Effector memory CD8-positive, alpha-beta T cell (primary cell): ENCODE measurements around the gene RNF144B.

Source experiments
- ATAC-seq: fragments of 150-1000 bp; cut with Tn5 transposase; replicated peaks from 2 replicates; pipeline ENCODE4 v1.10.0; 2021; ENCODE audit warnings: mild to moderate bottlenecking, moderate library complexity
- DNase-seq, 3 experiments: peaks; one replicate each; pipeline ENCODE4 v3.0.0; 2021
- H3K27ac Mint-ChIP-seq, 2 donors: one replicate each; pipeline ENCODE4 v1.8.0; 2022; ENCODE audit warnings: mild to moderate bottlenecking in 2 of 2, mixed read lengths in 2 of 2, moderate library complexity in 2 of 2
- H3K27me3 Mint-ChIP-seq, 2 donors: one replicate each; pipeline ENCODE4 v1.8.0; 2022; ENCODE audit warnings: mixed read lengths in 2 of 2
- H3K36me3 Mint-ChIP-seq: one replicate; pipeline ENCODE4 v1.8.0; 2022; ENCODE audit warnings: mild to moderate bottlenecking, moderate library complexity, mixed read lengths; ENCODE audit not compliant: insufficient read depth
- H3K4me1 Mint-ChIP-seq, 2 donors: one replicate each; pipeline ENCODE4 v1.8.0; 2022; ENCODE audit warnings: low read depth in 2 of 2, mixed read lengths in 2 of 2
- H3K4me3 Mint-ChIP-seq, 2 donors: one replicate each; pipeline ENCODE4 v1.8.0; 2022; ENCODE audit warnings: mild to moderate bottlenecking in 2 of 2, mixed read lengths in 2 of 2, moderate library complexity in 2 of 2
- H3K9me3 Mint-ChIP-seq, 2 donors: one replicate each; pipeline ENCODE4 v1.8.0; 2022; ENCODE audit warnings: mixed read lengths in 2 of 2

The RNF144B gene

GRCh38 chr6:18420328-18420727 lies 33.2 kb downstream of the RNF144B start:
- peaks cover 0 to 2% of the 10 kb centered on the region in 2 donors for H3K4me1 Mint-ChIP-seq
- no peak for ATAC-seq
- H3K36me3 Mint-ChIP-seq: no peaks in the 10 kb centered on the region
- peaks cover 0 to 6% of the 10 kb centered on the region in 2 donors for H3K9me3 Mint-ChIP-seq
- no peak overlapping the region for H3K4me3 Mint-ChIP-seq
- DNase-seq: no peak
- H3K27ac Mint-ChIP-seq: no peak overlapping the region
- peaks cover 0 to 12% of the 10 kb centered on the region in 2 donors for H3K27me3 Mint-ChIP-seq

- Mint-ChIP-seq H3K36me3 (no peaks in the 10 kb centered on the region), H3K4me1 (peaks cover 0 to 5% of the 10 kb centered on the region in 2 donors), H3K27ac (no peak overlapping the region), H3K4me3 (no peak overlapping the region), H3K9me3 (no peaks in the 10 kb centered on the region), H3K27me3 (no peaks in the 10 kb centered on the region)
- DNase-seq (no peak), ATAC-seq (no peak)
Observed at GRCh38 chr6:18422136-18422535, 35.0 kb downstream of the RNF144B start.

DNA sequence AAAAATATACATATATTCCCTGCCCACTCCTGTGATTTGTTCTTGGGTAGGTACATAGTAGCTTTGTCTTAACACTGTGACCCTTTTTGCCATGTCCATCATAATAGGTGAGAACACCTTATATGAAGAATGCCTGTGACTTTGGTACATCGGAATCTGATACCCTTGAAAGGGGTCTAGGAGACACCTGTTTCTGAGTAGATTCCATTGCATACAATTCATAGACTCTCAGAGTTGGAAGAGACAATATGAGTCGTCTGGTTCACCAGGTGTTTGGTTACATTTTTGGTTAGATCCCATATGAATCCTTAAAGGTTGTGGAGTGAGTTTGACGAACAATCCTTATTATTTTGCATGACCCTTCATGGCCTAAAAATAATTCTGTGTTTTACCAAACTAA lies 36.3 kb downstream of the RNF144B start:
- Mint-ChIP-seq H3K27ac (no peak overlapping the region), H3K4me3 (no peak overlapping the region), H3K9me3 (no peaks in the 10 kb centered on the region), H3K36me3 (no peaks in the 10 kb centered on the region), H3K4me1 (peaks cover 0 to 3% of the 10 kb centered on the region in 2 donors), H3K27me3 (no peaks in the 10 kb centered on the region)
- ATAC-seq (no peak), DNase-seq (no peak)

GRCh38 chr6:18424201-18424600 lies 37.1 kb downstream of the RNF144B start:
- ATAC-seq: no peak
- Mint-ChIP-seq H3K27ac (no peak overlapping the region), H3K27me3 (no peaks in the 10 kb centered on the region), H3K36me3 (no peaks in the 10 kb centered on the region), H3K9me3 (no peaks in the 10 kb centered on the region), H3K4me3 (no peak overlapping the region), H3K4me1 (peaks cover 0 to 3% of the 10 kb centered on the region in 2 donors)
- no peak for DNase-seq

DNA sequence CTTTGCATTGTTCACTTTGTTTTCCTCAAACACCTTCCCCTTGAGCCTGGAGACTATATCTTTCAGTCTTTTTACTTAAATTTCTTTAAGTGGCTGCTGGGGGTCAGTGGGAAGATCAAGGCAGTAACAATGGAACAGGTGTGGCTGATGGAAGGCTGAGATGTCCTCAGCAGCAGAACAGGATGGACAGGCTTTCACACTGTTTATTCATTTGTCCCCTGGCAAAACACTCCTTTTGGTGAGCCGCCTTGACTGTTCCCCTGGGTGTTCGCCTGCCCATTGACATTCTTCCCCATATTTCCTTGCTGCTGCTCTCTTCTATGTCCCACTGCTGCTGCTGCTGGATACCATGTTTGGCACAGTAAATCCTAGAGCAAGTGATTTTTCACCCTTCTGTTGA lies 38.1 kb downstream of the RNF144B start:
- no peaks in the 10 kb centered on the region for H3K36me3 Mint-ChIP-seq
- no peaks in the 10 kb centered on the region for H3K9me3 Mint-ChIP-seq
- ATAC-seq (no peak), DNase-seq (no peak)
- H3K4me3 Mint-ChIP-seq: no peak overlapping the region
- H3K4me1 Mint-ChIP-seq: peaks cover 0 to 3% of the 10 kb centered on the region in 2 donors
- H3K27ac Mint-ChIP-seq: no peak overlapping the region
- H3K27me3 Mint-ChIP-seq: no peaks in the 10 kb centered on the region

DNA sequence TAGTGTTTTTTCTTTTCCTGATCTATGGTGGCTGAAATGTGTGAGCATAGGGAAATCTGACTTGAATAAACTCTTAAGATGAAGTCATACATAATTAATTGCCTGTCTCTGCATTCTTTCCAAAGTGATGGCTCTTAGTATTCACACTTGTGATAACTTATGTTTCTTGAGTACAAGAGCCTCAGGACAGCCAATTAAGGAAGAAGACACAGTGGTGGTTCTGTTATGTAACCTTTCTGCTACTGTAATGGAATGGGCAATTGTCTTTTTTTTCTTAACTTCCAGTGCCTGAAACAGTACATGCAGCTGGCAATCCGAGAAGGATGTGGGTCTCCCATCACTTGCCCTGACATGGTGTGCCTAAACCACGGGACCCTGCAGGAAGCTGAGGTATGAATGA lies 40.1 kb downstream of the RNF144B start:
- no peak overlapping the region for H3K27ac Mint-ChIP-seq

DNA sequence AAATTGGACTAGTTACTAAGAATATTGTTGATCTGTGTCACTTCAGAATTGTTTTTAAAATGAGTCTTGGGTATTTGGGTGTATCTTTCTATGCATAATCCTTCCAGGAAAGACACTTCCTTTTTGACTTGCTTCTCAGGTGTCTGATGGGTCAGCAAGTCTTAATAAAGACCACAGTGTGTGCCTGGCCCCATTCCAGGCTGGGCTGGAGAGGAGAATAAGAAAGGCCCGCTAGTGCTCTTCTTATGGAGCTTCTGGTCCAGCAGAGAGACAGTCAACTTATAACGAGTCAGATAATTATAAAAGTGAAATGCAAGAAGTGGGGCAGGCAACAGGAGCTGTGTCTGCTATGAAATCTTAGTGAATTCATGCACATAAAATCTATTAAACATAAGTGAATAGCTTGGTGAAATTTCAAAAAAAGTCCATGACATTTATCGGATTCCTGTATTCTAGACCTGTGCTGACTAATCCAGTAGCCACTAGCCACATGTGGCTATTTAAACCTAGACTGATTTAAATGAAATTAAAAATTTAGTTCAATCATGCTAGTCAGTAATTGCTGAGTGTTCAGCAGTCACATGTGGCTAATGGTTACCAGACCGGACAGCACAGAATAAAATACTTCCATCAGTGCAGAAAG lies 42.6 kb downstream of the RNF144B start:
- Mint-ChIP-seq H3K27ac (no peak overlapping the region), H3K27me3 (no peaks in the 10 kb centered on the region), H3K4me3 (no peak overlapping the region), H3K4me1 (peaks cover 0 to 3% of the 10 kb centered on the region in 2 donors), H3K9me3 (no peaks in the 10 kb centered on the region), H3K36me3 (peaks cover 3% of the 10 kb centered on the region)
- ATAC-seq (no peak), DNase-seq (no peak)

More for the DNA sequence above, 40.1 kb downstream of the RNF144B start:
- ATAC-seq (no peak), DNase-seq (no peak)
- Mint-ChIP-seq H3K36me3 (peaks cover 3% of the 10 kb centered on the region), H3K27me3 (no peaks in the 10 kb centered on the region), H3K4me1 (peaks cover 0 to 3% of the 10 kb centered on the region in 2 donors), H3K9me3 (no peaks in the 10 kb centered on the region), H3K4me3 (no peak overlapping the region)

DNA sequence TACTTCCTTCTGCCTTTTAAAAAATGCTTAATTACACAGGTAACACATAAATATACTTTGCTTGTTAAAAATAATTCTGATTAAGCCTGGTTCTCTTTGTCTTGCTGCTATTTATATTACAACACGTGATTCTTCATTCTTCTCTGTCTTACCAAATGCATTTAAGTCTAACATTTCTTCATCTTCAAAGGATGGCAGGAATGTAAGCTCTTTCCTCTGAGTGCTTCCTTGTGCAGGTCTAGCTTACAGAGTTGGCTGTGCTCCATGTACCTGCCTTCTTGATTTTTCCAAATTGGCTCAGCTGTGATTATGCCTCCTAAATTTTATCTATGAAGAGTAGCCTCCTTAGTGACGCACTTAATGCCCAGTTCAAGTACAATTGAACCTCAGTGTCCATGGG lies 44.4 kb downstream of the RNF144B start:
- H3K27me3 Mint-ChIP-seq: no peaks in the 10 kb centered on the region
- ATAC-seq: no peak
- H3K27ac Mint-ChIP-seq: no peak overlapping the region
- H3K4me1 Mint-ChIP-seq: no peaks in the 10 kb centered on the region
- peaks cover 3% of the 10 kb centered on the region for H3K36me3 Mint-ChIP-seq
- H3K4me3 Mint-ChIP-seq: no peak overlapping the region
- no peak for DNase-seq
- no peaks in the 10 kb centered on the region for H3K9me3 Mint-ChIP-seq

- Mint-ChIP-seq H3K9me3 (no peaks in the 10 kb centered on the region), H3K4me1 (no peaks in the 10 kb centered on the region), H3K4me3 (no peak overlapping the region), H3K27me3 (no peaks in the 10 kb centered on the region), H3K27ac (no peak overlapping the region), H3K36me3 (peaks cover 3% of the 10 kb centered on the region)
- no peak for ATAC-seq
- no peak for DNase-seq
Observed at GRCh38 chr6:18432180-18432579, 45.0 kb downstream of the RNF144B start.

GRCh38 chr6:18432619-18433018 lies 45.5 kb downstream of the RNF144B start:
- H3K27me3 Mint-ChIP-seq: no peaks in the 10 kb centered on the region
- H3K27ac Mint-ChIP-seq: no peak overlapping the region

DNA sequence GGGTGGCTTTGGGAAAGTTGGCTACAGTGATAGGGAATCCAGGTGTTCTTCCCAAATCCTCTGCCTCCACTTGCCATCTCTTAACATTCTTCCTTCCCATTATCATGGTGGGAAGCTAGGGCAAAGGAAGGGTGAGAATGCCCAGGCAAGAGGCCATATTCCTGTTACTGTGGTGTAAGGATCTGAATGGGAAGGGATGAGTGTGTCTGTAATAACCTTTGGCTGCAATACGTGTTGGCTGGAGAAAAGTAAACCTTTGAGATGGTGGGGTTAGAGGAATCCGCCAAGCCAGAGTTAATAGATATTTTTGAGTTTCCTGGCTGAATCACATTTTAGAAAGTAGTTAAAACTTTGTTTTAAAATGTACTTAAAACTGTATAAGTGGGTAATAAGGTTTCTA lies 45.9 kb downstream of the RNF144B start:
- Mint-ChIP-seq H3K4me1 (no peaks in the 10 kb centered on the region), H3K36me3 (peaks cover 3% of the 10 kb centered on the region), H3K27ac (no peak overlapping the region)

More at GRCh38 chr6:18432619-18433018, 45.5 kb downstream of the RNF144B start:
- DNase-seq (no peak), ATAC-seq (no peak)
- H3K4me3 Mint-ChIP-seq: no peak overlapping the region
- no peaks in the 10 kb centered on the region for H3K4me1 Mint-ChIP-seq
- peaks cover 3% of the 10 kb centered on the region for H3K36me3 Mint-ChIP-seq
- no peaks in the 10 kb centered on the region for H3K9me3 Mint-ChIP-seq

GRCh38 chr6:18436341-18436740 lies 49.2 kb downstream of the RNF144B start:
- H3K4me1 Mint-ChIP-seq: peaks cover 2 to 3% of the 10 kb centered on the region in 2 donors
- no peak overlapping the region for H3K27ac Mint-ChIP-seq

More for the DNA sequence above, 45.9 kb downstream of the RNF144B start:
- ATAC-seq: no peak
- DNase-seq: no peak
- no peaks in the 10 kb centered on the region for H3K27me3 Mint-ChIP-seq
- H3K4me3 Mint-ChIP-seq: no peak overlapping the region
- H3K9me3 Mint-ChIP-seq: no peaks in the 10 kb centered on the region

GRCh38 chr6:18439581-18439980 lies 52.4 kb downstream of the RNF144B start:
- Mint-ChIP-seq H3K4me3 (no peak overlapping the region), H3K27me3 (peaks cover 0 to under 1% of the 10 kb centered on the region in 2 donors), H3K9me3 (no peaks in the 10 kb centered on the region), H3K27ac (no peak overlapping the region), H3K36me3 (no peaks in the 10 kb centered on the region), H3K4me1 (peaks cover 2 to 3% of the 10 kb centered on the region in 2 donors)
- ATAC-seq (no peak), DNase-seq (no peak)

More at GRCh38 chr6:18436341-18436740, 49.2 kb downstream of the RNF144B start:
- Mint-ChIP-seq H3K9me3 (no peaks in the 10 kb centered on the region), H3K36me3 (no peaks in the 10 kb centered on the region), H3K27me3 (no peaks in the 10 kb centered on the region), H3K4me3 (no peak overlapping the region)
- DNase-seq (no peak), ATAC-seq (no peak)

DNA sequence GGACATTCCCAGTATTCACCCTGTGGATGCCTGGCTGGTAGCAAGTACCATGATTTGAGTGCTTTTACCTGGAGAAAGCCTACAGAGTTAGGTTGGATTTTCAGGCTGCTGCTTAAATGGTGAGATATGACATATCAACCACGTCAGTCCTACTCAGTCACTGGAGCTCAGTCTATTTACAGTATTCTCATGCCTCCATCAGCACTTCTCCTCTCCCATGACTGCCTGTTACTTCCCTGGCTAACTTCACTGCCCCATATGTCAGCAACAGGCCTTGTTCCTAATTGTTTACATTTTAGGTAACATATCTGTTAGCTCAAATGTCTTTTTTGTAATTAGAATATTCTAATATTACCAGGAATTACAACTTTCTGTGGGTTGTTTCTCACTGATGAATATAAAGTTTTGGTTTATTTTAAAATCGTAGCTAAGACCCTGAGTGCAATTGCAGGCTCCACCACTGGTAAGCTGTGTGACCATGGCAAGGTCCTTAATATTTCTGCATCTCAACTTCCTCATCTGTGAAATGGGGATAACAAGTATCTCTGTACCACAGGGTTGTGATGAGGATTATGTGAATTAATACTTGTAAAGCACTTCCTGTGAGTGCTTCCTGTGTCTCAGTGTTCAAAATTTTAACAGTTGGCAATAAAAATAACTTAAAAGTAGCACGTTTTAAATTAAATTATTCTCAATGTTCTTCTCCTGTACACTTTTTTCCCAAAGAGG lies 54.3 kb downstream of the RNF144B start:
- ATAC-seq (no peak), DNase-seq (no peak)
- H3K4me1 Mint-ChIP-seq: peaks cover 2 to 3% of the 10 kb centered on the region in 2 donors
- H3K4me3 Mint-ChIP-seq: no peak overlapping the region
- peak overlapping the region in 1 of 2 donors; percentile 45 for H3K27ac Mint-ChIP-seq
- no peaks in the 10 kb centered on the region for H3K36me3 Mint-ChIP-seq
- peaks cover 0 to 7% of the 10 kb centered on the region in 2 donors for H3K27me3 Mint-ChIP-seq
- no peaks in the 10 kb centered on the region for H3K9me3 Mint-ChIP-seq
